ENCODE data around the gene RPL31.

DNA sequence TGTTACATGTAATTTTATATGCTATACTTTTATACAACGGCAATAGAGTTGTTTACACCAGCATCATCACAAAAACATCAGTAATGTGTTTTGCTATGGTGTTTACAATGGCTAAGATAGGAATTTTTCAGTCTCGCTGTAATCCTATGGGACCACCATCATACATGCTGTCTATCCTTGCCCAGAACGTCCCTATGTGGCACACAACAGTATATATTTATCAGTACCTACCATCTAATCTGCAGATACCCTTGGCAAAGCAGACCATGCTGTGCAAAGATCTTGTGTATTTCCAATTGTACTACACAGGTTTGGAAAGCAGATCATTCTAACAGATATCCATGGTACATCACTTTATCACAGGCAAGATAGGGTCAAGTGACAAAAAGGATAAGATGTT, 15.3 kb downstream of the RPL31 start:
- TF ChIP-seq CTCF (IDR thresholded peaks at IDR 0.05), result no peak
- TF ChIP-seq EZH2 (IDR thresholded peaks at IDR 0.05; ENCODE audit: borderline replicate concordance, insufficient read depth, low read depth, low read length, poor library complexity, severe bottlenecking), result no peak
